OCI-LY1 (cell line): ENCODE results near the gene PCDHA1.
"Not testable (repeated sequence)": the region's sequence is repeated elsewhere in the genome, so short reads cannot be mapped to it uniquely, and the experiment has no call there.

Experiments used
- H2AFZ ChIP-seq: fragments of 200-600 bp; sonication (generic), shearing (Covaris generic); 2 replicates; pipeline ENCODE4 v1.6.0; 2014; ENCODE audit warnings: antibody characterized with exemption, mild to moderate bottlenecking, low read length
- H3F3A ChIP-seq: fragments of 200-600 bp; sonication (generic), shearing (Covaris generic); 2 replicates; pipeline ENCODE4 v1.6.0; 2014; ENCODE audit warnings: mild to moderate bottlenecking, antibody characterized with exemption, low read length, moderate library complexity; ENCODE audit not compliant: insufficient read depth
- H3K27ac ChIP-seq: fragments of 200-600 bp; sonication (generic); 2 replicates; pipeline ENCODE4 v1.5.1; 2014; ENCODE audit warnings: low read length, mixed run types, mild to moderate bottlenecking, low read depth; ENCODE audit not compliant: poor library complexity, severe bottlenecking
- H3K27me3 ChIP-seq: fragments of 200-600 bp; sonication (generic); 2 replicates; pipeline ENCODE4 v1.6.0; 2014; ENCODE audit warnings: antibody characterized with exemption, mild to moderate bottlenecking, low read length, moderate library complexity; ENCODE audit not compliant: insufficient read depth
- H3K36me3 ChIP-seq: fragments of 200-600 bp; sonication (generic); 2 replicates; pipeline ENCODE4 v1.6.1; 2014; ENCODE audit warnings: mild to moderate bottlenecking, antibody characterized with exemption, low read length, moderate library complexity, mixed read lengths; ENCODE audit not compliant: insufficient read depth
- H3K4me1 ChIP-seq: fragments of 200-600 bp; sonication (generic); 2 replicates; pipeline ENCODE4 v1.5.1; 2014; ENCODE audit warnings: mild to moderate bottlenecking, low read length, moderate library complexity; ENCODE audit not compliant: insufficient read depth, severe bottlenecking
- H3K4me2 ChIP-seq: fragments of 200-600 bp; sonication (generic), shearing (Covaris generic); 2 replicates; pipeline ENCODE4 v1.6.1; 2014; ENCODE audit warnings: low read length
- H3K4me3 ChIP-seq: fragments of 200-600 bp; sonication (generic); 2 replicates; pipeline ENCODE4 v1.5.1; 2014; ENCODE audit warnings: low read length, low read depth, mild to moderate bottlenecking, mixed read lengths; ENCODE audit not compliant: poor library complexity, severe bottlenecking
- H3K79me2 ChIP-seq: fragments of 200-600 bp; shearing (Covaris generic); 2 replicates; pipeline ENCODE4 v1.6.1; 2016; ENCODE audit warnings: mixed run types, low read length, mixed read lengths; ENCODE audit not compliant: insufficient read depth
- H3K9ac ChIP-seq: fragments of 200-600 bp; sonication (generic), shearing (Covaris generic); 2 replicates; pipeline ENCODE4 v1.6.1; 2014; ENCODE audit warnings: mild to moderate bottlenecking, low read length, mixed read lengths
- H3K9me2 ChIP-seq: fragments of 200-600 bp; sonication (generic), shearing (Covaris generic); 2 replicates; pipeline ENCODE4 v1.6.1; 2014; ENCODE audit warnings: low read depth, mild to moderate bottlenecking, low read length, mixed read lengths
- H3K9me3 ChIP-seq: fragments of 200-600 bp; shearing (Covaris generic); 2 replicates; pipeline ENCODE4 v1.6.1; 2014; ENCODE audit warnings: low read length, mixed read lengths
- H4K20me1 ChIP-seq: fragments of 200-600 bp; sonication (generic), shearing (Covaris generic); 2 replicates; pipeline ENCODE4 v1.6.0; 2016; ENCODE audit warnings: mild to moderate bottlenecking, low read length; ENCODE audit not compliant: insufficient read depth
- EZH2 ChIP-seq: fragments of 200-600 bp; sonication (generic), shearing (Covaris generic); IDR thresholded peaks from 2 replicates; pipeline ENCODE4 v1.8.0; 2017; ENCODE audit warnings: borderline replicate concordance, mixed run types, mild to moderate bottlenecking, antibody characterized with exemption, low read length, moderate library complexity, mixed read lengths
- TF ChIP-seq, protein P1 (sequence below): fragments of 200-600 bp; sonication (generic), shearing (Covaris generic); IDR thresholded peaks from 2 replicates; pipeline ENCODE4 v1.5.1; 2017; ENCODE audit warnings: mild to moderate bottlenecking, antibody characterized with exemption, low read length, moderate library complexity, mixed read lengths

Gene PCDHA1

DNA sequence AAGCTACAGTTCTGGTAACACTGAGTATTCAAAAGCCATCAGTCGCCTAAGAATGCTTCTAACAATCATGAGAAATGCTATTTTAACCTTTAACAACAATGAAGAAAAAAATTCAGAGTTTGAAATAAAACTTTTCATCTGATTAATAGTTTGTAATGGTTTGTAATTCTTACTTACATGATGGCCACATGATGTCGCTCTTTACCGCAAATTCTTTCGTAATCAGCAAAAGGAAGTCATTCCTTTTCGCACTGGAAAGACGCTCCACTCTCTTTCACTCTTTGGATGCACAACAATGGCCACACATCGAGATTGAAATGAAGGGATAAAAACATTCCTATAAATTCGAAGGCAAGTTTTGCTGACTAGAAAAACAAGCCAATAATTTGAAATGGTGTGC, 48.1 kb downstream of the PCDHA1 start, which contains the start of gene PCDHA7:
Gene PCDHA7, plus strand, starts transcription at position 277 of the 400 bp plus-strand sequence. Its CDS starts 115 bp downstream, at position 392.
- Histone ChIP-seq H3K27me3 (no peaks in the 10 kb centered on the region), H3K27ac (no peak within 1 kb of the TSS), H3F3A (no peaks in the 10 kb centered on the region), H2AFZ (no peak within 1 kb of the TSS), H3K9me3 (no peaks in the 10 kb centered on the region), H3K4me1 (no peaks in the 10 kb centered on the region), H3K4me2 (no peak within 1 kb of the TSS), H3K9me2 (no peaks in the 10 kb centered on the region), H3K79me2 (no peaks in the 10 kb centered on the region), H4K20me1 (no peaks in the 10 kb centered on the region), H3K4me3 (no peak within 1 kb of the TSS), H3K36me3 (no peaks in the 10 kb centered on the region), H3K9ac (no peak within 1 kb of the TSS)
- TF ChIP-seq, protein P1, sequence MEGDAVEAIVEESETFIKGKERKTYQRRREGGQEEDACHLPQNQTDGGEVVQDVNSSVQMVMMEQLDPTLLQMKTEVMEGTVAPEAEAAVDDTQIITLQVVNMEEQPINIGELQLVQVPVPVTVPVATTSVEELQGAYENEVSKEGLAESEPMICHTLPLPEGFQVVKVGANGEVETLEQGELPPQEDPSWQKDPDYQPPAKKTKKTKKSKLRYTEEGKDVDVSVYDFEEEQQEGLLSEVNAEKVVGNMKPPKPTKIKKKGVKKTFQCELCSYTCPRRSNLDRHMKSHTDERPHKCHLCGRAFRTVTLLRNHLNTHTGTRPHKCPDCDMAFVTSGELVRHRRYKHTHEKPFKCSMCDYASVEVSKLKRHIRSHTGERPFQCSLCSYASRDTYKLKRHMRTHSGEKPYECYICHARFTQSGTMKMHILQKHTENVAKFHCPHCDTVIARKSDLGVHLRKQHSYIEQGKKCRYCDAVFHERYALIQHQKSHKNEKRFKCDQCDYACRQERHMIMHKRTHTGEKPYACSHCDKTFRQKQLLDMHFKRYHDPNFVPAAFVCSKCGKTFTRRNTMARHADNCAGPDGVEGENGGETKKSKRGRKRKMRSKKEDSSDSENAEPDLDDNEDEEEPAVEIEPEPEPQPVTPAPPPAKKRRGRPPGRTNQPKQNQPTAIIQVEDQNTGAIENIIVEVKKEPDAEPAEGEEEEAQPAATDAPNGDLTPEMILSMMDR: no peak
- TF ChIP-seq EZH2: no peak

DNA sequence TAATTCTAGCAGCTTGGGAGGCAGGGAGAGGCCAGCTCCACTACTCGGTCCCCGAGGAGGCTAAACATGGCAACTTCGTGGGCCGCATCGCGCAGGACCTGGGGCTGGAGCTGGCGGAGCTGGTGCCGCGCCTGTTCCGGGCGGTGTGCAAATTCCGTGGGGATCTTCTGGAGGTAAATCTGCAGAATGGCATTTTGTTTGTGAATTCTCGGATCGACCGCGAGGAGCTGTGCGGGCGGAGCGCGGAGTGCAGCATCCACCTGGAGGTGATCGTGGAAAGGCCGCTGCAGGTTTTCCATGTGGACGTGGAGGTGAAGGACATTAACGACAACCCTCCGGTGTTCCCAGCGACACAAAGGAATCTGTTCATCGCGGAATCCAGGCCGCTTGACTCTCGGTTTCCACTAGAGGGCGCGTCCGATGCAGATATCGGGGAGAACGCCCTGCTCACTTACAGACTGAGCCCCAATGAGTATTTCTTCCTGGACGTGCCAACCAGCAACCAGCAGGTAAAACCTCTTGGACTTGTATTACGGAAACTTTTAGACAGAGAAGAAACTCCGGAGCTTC, 48.6 kb downstream of the PCDHA1 start:
- not testable (repeated sequence) for H3K4me2 ChIP-seq, H3F3A ChIP-seq, H3K79me2 ChIP-seq, H2AFZ ChIP-seq, H3K4me3 ChIP-seq, H3K9me3 ChIP-seq, H3K4me1 ChIP-seq, H3K36me3 ChIP-seq, H3K9ac ChIP-seq, H3K9me2 ChIP-seq, H3K27ac ChIP-seq, H4K20me1 ChIP-seq, H3K27me3 ChIP-seq

DNA sequence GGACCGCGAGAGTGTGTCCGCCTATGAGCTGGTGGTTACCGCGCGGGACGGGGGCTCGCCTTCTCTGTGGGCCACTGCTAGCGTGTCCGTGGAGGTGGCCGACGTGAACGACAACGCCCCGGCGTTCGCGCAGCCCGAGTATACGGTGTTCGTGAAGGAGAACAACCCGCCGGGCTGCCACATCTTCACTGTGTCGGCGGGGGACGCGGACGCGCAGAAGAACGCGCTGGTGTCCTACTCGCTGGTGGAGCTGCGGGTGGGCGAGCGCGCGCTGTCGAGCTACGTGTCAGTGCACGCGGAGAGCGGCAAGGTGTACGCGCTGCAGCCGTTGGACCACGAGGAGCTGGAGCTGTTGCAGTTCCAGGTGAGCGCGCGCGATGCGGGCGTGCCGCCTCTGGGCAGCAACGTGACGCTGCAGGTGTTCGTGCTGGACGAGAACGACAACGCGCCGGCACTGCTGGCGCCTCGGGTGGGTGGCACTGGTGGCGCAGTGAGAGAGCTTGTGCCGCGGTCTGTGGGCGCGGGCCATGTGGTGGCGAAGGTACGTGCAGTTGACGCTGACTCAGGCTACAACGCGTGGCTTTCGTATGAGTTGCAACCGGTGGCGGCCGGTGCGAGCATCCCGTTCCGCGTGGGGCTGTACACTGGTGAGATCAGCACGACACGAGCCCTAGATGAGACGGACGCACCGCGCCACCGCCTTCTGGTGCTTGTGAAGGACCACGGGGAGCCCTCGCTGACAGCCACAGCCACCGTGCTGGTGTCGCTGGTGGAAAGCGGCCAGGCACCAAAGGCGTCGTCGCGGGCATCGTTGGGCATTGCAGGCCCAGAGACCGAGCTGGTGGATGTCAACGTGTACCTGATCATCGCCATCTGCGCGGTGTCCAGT, 49.9 kb downstream of the PCDHA1 start:
- Histone ChIP-seq H2AFZ (no peak overlapping the region), H3F3A (no peaks in the 10 kb centered on the region), H3K4me3 (no peak overlapping the region), H3K27me3 (no peaks in the 10 kb centered on the region), H3K79me2 (no peaks in the 10 kb centered on the region), H3K4me2 (no peak overlapping the region), H3K9me2 (no peaks in the 10 kb centered on the region), H3K27ac (no peak overlapping the region), H4K20me1 (no peaks in the 10 kb centered on the region), H3K36me3 (no peaks in the 10 kb centered on the region), H3K4me1 (no peaks in the 10 kb centered on the region), H3K9ac (no peak overlapping the region), H3K9me3 (no peaks in the 10 kb centered on the region)
- TF ChIP-seq EZH2: no peak
- TF ChIP-seq, protein P1: no peak
